Smooth muscle cell (in vitro differentiated cells): ENCODE results near the gene VPS39. TPM values are rescaled to one million over a fixed set of nuclear protein-coding genes. Genes with fewer than 3 reads are reported as not detected.

Source experiments
- DNase-seq: peaks from one replicate; lab custom pipeline; 2025; ENCODE audit not compliant: unreplicated experiment; lab: John Stamatoyannopoulos, UW
- H2AFZ ChIP-seq: fragments of 200-600 bp; sonication (generic); 2 replicates; pipeline ENCODE4 v1.6.0; 2016; ENCODE audit warnings: antibody characterized with exemption, low read depth, mild to moderate bottlenecking
- H3F3A ChIP-seq: fragments of 200-600 bp; sonication (generic); 2 replicates; pipeline ENCODE4 v1.6.0; 2017; ENCODE audit warnings: antibody characterized with exemption, low read depth
- H3K27ac ChIP-seq: fragments of 200-600 bp; sonication (generic); 2 replicates; pipeline ENCODE4 v1.5.1; 2016; ENCODE audit warnings: low read depth, mild to moderate bottlenecking
- H3K27me3 ChIP-seq: fragments of 200-600 bp; sonication (generic); 2 replicates; pipeline ENCODE4 v1.6.1; 2016; ENCODE audit warnings: low read depth, mild to moderate bottlenecking
- H3K36me3 ChIP-seq: fragments of 200-600 bp; sonication (generic); 2 replicates; pipeline ENCODE4 v1.5.1; 2016; ENCODE audit warnings: low read depth
- H3K4me1 ChIP-seq: fragments of 200-600 bp; sonication (generic); 2 replicates; pipeline ENCODE4 v1.5.1; 2016; ENCODE audit warnings: low read depth
- H3K4me2 ChIP-seq: fragments of 200-600 bp; sonication (generic); 2 replicates; pipeline ENCODE4 v1.6.0; 2016; ENCODE audit warnings: mild to moderate bottlenecking
- H3K4me3 ChIP-seq: fragments of 200-600 bp; sonication (generic); 2 replicates; pipeline ENCODE4 v1.5.1; 2016; ENCODE audit warnings: mild to moderate bottlenecking
- H3K79me2 ChIP-seq: fragments of 200-600 bp; sonication (generic); 2 replicates; pipeline ENCODE4 v1.6.0; 2016; ENCODE audit warnings: low read depth, mild to moderate bottlenecking
- H3K9ac ChIP-seq: fragments of 200-600 bp; sonication (generic); 2 replicates; pipeline ENCODE4 v1.6.0; 2016; ENCODE audit warnings: low read depth
- H3K9me3 ChIP-seq: fragments of 200-600 bp; sonication (generic); replicated peaks from 2 replicates; pipeline ENCODE4 v1.5.1; 2016; ENCODE audit warnings: low read depth
- H4K20me1 ChIP-seq: fragments of 200-600 bp; sonication (generic); 2 replicates; pipeline ENCODE4 v1.6.0; 2016; ENCODE audit warnings: low read depth
- WGBS: methylation state at CpG from one replicate; pipeline ENCODE4 v1.1.7; 2016; ENCODE audit warnings: low lambda C conversion rate; 5-methylcytosine and 5-hydroxymethylcytosine counted together
- polyA plus RNA-seq: library from polyadenylated mRNA; unstranded; fragments of >200 nt; fragmentation: Nextera tagmentation; extraction: Ambion mirVana; gene quantifications from 2 replicates; pipeline ENCODE4 v1.2.1, GENCODE V29; 2016
- total RNA-seq: library from RNA; depleted of rRNA; stranded (reverse); fragments of >200 nt; gene quantifications from 2 replicates; pipeline ENCODE4 v1.2.3, GENCODE V29; 2014
- TF ChIP-seq, protein P1 (sequence below): fragments of 200-600 bp; sonication (generic); IDR thresholded peaks from 2 replicates; pipeline ENCODE4 v1.5.1; 2017; ENCODE audit warnings: borderline replicate concordance, mild to moderate bottlenecking, antibody characterized with exemption; ENCODE audit not compliant: insufficient read depth, poor library complexity, severe bottlenecking

Gene VPS39
- total and polyA plus RNA-seq, 2 experiments from 2014 or later: 35.0 to 41.2 TPM

DNA sequence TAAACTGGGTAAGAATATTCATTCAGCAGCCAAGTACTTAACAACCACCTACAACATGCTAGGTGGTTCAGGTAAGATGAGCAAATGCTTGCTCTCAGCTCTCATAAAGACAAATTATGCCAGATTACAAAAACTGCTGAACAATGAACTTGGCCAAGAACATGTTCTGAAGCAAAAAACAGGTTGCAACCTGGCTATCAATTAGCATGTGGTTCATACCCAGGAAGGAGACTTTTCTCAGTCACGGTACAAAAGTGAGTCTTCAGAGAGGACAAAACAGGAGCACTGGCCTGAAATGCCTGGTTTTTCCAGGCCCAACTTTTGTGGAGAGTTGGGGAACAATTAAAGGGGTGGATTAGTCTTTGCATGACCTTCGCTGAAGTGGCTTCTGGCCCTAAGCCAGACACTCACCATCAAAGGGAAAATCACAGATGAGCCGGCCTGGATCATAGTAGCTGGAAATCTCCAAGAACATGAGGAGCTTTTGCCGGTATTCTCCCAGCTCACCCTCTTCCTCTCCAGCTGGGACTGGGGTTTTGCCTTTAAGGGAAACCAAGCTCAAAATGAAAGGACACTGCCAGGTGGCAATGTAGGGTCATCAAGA is 44.1 kb downstream of the VPS39 start:
- WGBS: 83% methylated on average over 4 of the region's 4 CpGs
- no peaks in the 10 kb centered on the region for H3F3A ChIP-seq
- H3K9me3 ChIP-seq: no peaks in the 10 kb centered on the region
- H3K9ac ChIP-seq: no peak overlapping the region
- H3K27ac ChIP-seq: peak overlapping the region; percentile 11
- no peaks in the 10 kb centered on the region for H3K27me3 ChIP-seq
- no peaks in the 10 kb centered on the region for H4K20me1 ChIP-seq
- no peak overlapping the region for H3K4me3 ChIP-seq
- H3K4me1 ChIP-seq: no peaks in the 10 kb centered on the region
- H3K36me3 ChIP-seq: peaks cover 17% of the 10 kb centered on the region
- TF ChIP-seq, protein P1, sequence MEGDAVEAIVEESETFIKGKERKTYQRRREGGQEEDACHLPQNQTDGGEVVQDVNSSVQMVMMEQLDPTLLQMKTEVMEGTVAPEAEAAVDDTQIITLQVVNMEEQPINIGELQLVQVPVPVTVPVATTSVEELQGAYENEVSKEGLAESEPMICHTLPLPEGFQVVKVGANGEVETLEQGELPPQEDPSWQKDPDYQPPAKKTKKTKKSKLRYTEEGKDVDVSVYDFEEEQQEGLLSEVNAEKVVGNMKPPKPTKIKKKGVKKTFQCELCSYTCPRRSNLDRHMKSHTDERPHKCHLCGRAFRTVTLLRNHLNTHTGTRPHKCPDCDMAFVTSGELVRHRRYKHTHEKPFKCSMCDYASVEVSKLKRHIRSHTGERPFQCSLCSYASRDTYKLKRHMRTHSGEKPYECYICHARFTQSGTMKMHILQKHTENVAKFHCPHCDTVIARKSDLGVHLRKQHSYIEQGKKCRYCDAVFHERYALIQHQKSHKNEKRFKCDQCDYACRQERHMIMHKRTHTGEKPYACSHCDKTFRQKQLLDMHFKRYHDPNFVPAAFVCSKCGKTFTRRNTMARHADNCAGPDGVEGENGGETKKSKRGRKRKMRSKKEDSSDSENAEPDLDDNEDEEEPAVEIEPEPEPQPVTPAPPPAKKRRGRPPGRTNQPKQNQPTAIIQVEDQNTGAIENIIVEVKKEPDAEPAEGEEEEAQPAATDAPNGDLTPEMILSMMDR: no peak
- no peak overlapping the region for H2AFZ ChIP-seq
- H3K79me2 ChIP-seq: no peaks in the 10 kb centered on the region
- no peak for DNase-seq
- H3K4me2 ChIP-seq: no peak overlapping the region

DNA sequence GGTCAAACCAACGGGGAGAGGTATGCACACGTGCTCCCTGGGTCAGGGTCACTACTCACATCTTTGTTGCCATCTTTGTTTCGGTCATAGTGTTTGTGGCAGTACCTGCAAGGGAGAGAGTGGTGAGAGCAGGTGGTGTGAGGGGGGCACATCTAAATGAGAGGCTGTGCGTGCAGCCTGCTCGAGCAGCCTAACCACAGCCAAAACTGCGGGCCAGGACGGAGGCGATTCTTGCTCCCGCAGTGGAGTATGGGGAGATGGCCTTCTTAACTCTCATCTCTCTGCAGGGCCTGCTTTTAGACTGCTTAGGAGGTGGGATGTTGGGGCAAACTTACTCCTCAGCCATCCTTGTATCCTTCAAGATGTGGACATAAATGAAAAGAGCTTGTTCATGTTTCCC is 44.8 kb downstream of the VPS39 start:
- Histone ChIP-seq H3K79me2 (no peaks in the 10 kb centered on the region), H3K4me2 (no peak overlapping the region), H3K9me3 (no peaks in the 10 kb centered on the region), H4K20me1 (no peaks in the 10 kb centered on the region), H3K9ac (no peak overlapping the region), H3K36me3 (peaks cover 13% of the 10 kb centered on the region), H3K4me1 (no peaks in the 10 kb centered on the region), H2AFZ (no peak overlapping the region), H3K27me3 (no peaks in the 10 kb centered on the region), H3F3A (peaks cover 5% of the 10 kb centered on the region), H3K4me3 (no peak overlapping the region), H3K27ac (no peak overlapping the region)
- 97% methylated on average over 9 of the region's 9 CpGs for WGBS
- no peak for DNase-seq
- TF ChIP-seq, protein P1: no peak

DNA sequence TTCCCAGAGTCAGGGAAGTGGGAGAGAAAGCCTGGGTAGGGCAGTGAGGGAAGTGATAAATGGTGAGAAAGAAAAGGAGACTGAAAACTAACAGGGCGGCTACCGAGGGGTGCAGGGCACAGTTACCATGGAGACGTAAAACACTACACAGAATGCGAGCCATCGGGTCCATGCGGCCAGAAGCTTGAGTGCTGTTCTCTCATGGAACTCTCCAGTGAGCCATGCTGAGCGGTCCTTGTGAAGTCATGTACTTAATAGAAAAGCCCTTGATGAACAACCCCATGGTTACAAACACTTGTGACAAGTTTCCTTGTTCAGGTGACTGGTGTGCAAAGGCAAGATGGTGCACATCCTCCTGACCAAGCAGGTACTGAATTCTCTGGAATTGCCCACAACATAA is 48.0 kb downstream of the VPS39 start:
- Histone ChIP-seq H3K4me2 (no peak overlapping the region), H3K27ac (no peak overlapping the region), H3K9me3 (no peaks in the 10 kb centered on the region), H3K79me2 (no peaks in the 10 kb centered on the region), H3K36me3 (peaks cover 10% of the 10 kb centered on the region), H3K4me1 (no peaks in the 10 kb centered on the region), H4K20me1 (no peaks in the 10 kb centered on the region), H3K4me3 (no peak overlapping the region), H3K27me3 (no peaks in the 10 kb centered on the region), H3F3A (peaks cover 5% of the 10 kb centered on the region), H2AFZ (no peak overlapping the region), H3K9ac (no peak overlapping the region)
- DNase-seq: no peak
- TF ChIP-seq, protein P1: no peak
- 98% methylated on average over 7 of the region's 7 CpGs for WGBS

DNA sequence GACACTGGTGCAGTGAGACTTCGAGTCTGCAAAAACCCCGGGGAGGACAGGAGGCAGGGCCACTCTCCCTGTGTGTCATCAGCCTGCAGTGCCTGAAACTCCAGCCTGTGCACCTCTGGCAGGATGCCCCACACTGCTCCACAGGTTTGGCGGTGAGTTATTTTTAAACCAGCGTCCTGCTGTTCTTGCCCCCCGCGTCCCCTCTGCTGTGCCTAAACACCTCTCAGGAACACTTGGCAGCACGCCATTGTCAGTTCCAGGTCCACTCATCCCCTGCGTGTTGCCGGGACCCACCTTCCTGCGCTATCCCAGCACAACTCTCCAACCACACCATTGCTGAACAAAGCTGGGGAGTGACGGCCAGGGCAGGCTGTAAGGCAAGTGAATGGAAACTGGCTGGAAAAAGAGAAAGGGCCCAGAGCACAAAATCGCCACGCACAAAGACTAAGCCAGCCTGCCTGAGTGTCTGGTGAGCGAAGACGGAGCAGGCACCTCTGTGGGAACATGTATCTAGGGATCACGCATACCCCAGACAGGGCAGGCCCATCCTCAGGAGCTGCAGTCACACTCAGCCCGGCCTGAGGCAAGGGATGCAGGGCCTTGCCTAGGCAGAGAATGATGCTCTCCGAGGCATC is 48.6 kb downstream of the VPS39 start:
- H2AFZ ChIP-seq: no peak overlapping the region
- H3K79me2 ChIP-seq: no peaks in the 10 kb centered on the region
- DNase-seq: no peak
- no peak overlapping the region for H3K4me2 ChIP-seq
- no peak overlapping the region for H3K9ac ChIP-seq
- TF ChIP-seq, protein P1: no peak
- no peaks in the 10 kb centered on the region for H3K27me3 ChIP-seq
- H3K27ac ChIP-seq: no peak overlapping the region
- 94% methylated on average over 18 of the region's 18 CpGs for WGBS
- H3K4me3 ChIP-seq: no peak overlapping the region
- no peaks in the 10 kb centered on the region for H3K9me3 ChIP-seq
- H3K36me3 ChIP-seq: peaks cover 10% of the 10 kb centered on the region
- H3F3A ChIP-seq: peaks cover 5% of the 10 kb centered on the region
- H4K20me1 ChIP-seq: no peaks in the 10 kb centered on the region
- H3K4me1 ChIP-seq: no peaks in the 10 kb centered on the region
